GM21515 (cell line): ENCODE results near the gene SETD5.

Experiments
- ATAC-seq: cut with Tn5 transposase; IDR thresholded peaks from one replicate; pipeline ENCODE4 v1.9.1; 2021; ENCODE audit not compliant: unreplicated experiment

SETD5 gene

DNA sequence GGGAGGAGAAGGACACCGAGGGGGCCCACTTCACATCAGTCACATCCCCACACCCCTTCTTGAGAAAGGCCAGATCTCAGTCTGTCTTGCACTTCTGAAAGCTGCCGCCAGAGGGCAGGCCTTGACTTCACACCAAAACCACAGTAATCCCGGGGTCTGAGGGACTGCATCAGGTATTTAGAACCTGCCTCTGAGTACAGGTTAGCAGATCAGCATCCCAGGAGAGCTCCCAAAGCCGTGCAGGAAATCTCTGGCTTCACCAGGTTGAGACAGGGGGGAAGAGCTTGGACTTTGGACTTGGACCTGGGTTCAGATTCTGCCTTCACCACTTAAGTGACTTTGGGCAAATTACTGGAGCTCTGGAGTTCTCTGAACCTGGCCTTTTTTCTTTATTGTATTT lies 105.9 kb downstream of the SETD5 start:
- ATAC-seq = no peak

- ATAC-seq = no peak
Observed at GRCh38 chr3:9507586-9508578, 110.5 kb downstream of the SETD5 start.

DNA sequence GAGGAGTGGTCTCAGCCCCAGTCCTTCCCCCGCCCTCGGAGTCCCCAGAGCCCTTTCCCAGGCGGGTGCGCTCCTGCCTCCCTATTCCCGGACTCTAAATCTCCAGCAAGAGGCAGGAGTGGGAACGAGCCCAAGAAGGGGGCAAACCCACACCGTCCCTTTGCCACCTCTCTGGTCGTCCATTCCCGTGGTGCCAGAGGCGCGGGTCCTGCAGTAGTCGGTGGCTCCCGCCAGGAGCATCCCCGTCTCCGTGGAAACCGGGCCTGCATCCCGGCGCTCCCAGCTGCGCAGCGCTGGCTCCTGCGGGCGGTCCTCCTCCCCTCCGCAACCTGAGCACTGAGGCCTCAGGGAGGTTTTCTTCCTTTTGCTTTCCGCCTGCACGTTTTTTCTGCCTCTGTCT lies 111.4 kb downstream of the SETD5 start:
- no peak for ATAC-seq

DNA sequence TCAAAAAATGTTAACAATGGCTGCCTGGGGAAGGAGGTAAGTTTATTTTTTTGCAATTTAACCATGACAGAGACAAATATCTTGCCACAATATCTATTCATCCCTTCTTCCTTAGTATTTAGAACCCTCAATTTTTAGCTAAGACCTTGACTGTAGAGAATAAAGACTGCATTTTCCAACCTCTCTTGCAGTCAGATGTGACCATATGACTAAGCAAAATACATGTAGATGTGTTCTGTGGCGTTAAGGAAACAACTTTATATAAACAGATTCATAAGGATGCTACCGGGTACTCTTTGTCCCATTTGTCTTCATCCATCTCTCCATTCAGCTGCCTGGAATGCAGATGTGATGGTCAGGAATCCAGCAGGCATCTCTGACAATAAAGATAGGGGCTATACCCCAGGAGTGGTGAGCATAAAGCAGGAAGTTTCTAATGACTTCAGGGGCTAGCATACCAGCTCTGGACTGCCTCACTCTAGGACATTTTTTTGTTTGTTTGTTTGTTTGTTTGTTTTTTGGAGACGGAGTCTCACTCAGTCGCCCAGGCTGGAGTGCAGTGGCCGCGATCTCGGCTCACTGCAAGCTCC lies 115.1 kb downstream of the SETD5 start:
- ATAC-seq = no peak

GRCh38 chr3:9514306-9514705 lies 116.9 kb downstream of the SETD5 start:
- ATAC-seq = no peak

- ATAC-seq = no peak
Observed at GRCh38 chr3:9514956-9515355, 117.5 kb downstream of the SETD5 start.

GRCh38 chr3:9525078-9525477 lies 127.7 kb downstream of the SETD5 start:
- ATAC-seq = no peak
